H1 (cell line): ENCODE measurements around the gene NCAM1. TPM values are rescaled to one million over a fixed set of nuclear protein-coding genes. Genes with fewer than 3 reads are reported as not detected.

Source experiments
- CEBPB ChIP-seq: IDR thresholded peaks from 2 replicates; pipeline ENCODE4 v1.6.1; 2012; ENCODE audit warnings: low read depth, low read length
- EP300 ChIP-seq, 2 experiments: IDR thresholded peaks; 1 replicate in 1 of 2; 2 replicates in 1 of 2; pipeline ENCODE4 v1.6.1; 2011 to 2012; ENCODE audit warnings: low read depth in 2 of 2, low read length in 2 of 2, mild to moderate bottlenecking in 2 of 2, borderline replicate concordance in 1 of 2, inconsistent platforms in 1 of 2, moderate library complexity in 1 of 2
- SIX5 ChIP-seq: IDR thresholded peaks from 2 replicates; pipeline ENCODE4 v1.6.1; 2011; ENCODE audit warnings: mild to moderate bottlenecking, low read depth, low read length
- polyA plus RNA-seq, 7 experiments: library from polyadenylated mRNA; depleted of rRNA in 3 of 7; stranded (reverse) in 5 of 7; unstranded in 2 of 7; fragments of >200 nt in 5 of 7; fragments of 200-250 nt in 2 of 7; gene quantifications; 1 replicate in 5 of 7; 2 replicates in 1 of 7; 4 replicates in 1 of 7; pipeline versions ENCODE4 v1.2.1 to v1.2.3, GENCODE V29; 2011 to 2013; ENCODE audit warnings: missing spikeins in 2 of 7, mixed read lengths in 2 of 7
- total RNA-seq: library from RNA; stranded (reverse); fragmentation: NEBNext Ultra II Directional; extraction: Animal tissue kit (Norgen Biotek cat#: 25700); gene quantifications from 2 replicates; pipeline ENCODE4 v1.2.1, GENCODE V29; 2021
- TF ChIP-seq, protein P1 (sequence below): IDR thresholded peaks from 2 replicates; pipeline ENCODE4 v1.6.1; 2011; ENCODE audit warnings: low read length, improper control_type of control experiment
- TF ChIP-seq, protein P2 (sequence below): IDR thresholded peaks from 2 replicates; pipeline ENCODE4 v1.6.1; 2011; ENCODE audit warnings: low read depth, mild to moderate bottlenecking, low read length; ENCODE audit not compliant: insufficient read depth

Gene NCAM1
- total and polyA plus RNA-seq, 2 of the 8 experiments (the other 6 are each of a cell fraction or from before 2014, with no cell fraction given): 3.1 to 4.3 TPM

DNA sequence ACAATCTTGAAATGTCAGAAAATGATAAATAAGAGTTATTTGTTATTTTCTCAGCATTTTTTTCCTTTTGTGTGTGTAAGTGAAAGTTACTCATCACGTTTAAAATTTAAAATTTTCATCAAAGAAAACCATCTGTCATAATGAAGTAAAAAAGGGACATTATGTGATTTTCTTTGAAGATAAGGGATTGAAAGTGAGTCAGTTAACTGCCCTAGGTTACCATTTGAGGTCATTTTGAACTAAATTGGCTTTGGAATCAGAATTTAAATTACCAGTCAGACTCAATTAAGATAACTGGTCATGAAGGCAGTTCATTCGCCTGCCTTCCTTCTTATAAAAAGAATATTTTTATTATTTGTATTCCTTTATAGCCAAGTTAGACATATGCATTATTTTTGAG lies 14.3 kb downstream of the NCAM1 start (continued):
- TF ChIP-seq, protein P1, sequence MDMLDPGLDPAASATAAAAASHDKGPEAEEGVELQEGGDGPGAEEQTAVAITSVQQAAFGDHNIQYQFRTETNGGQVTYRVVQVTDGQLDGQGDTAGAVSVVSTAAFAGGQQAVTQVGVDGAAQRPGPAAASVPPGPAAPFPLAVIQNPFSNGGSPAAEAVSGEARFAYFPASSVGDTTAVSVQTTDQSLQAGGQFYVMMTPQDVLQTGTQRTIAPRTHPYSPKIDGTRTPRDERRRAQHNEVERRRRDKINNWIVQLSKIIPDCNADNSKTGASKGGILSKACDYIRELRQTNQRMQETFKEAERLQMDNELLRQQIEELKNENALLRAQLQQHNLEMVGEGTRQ: no peak
- no peak for TF ChIP-seq EP300 (IDR thresholded peaks at IDR 0.05; ENCODE audit: borderline replicate concordance in 1 of 2, low read depth in 2 of 2, low read length in 2 of 2)
- no peak for TF ChIP-seq SIX5
- TF ChIP-seq CEBPB: no peak
- TF ChIP-seq, protein P2, sequence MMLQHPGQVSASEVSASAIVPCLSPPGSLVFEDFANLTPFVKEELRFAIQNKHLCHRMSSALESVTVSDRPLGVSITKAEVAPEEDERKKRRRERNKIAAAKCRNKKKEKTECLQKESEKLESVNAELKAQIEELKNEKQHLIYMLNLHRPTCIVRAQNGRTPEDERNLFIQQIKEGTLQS: no peak
